CD8-positive, alpha-beta memory T cell (primary cell): Measurements from ENCODE around the gene CASTOR1. TPM values are rescaled to one million over a fixed set of nuclear protein-coding genes. Genes with fewer than 3 reads are reported as not detected.

Experiments used
- CTCF ChIA-PET: fragments of 350-600 bp; sonication (Branson Sonifier 250); formaldehyde crosslinking; loops from one replicate; lab custom pipeline; 2021; ENCODE audit warnings: antibody characterized with exemption; lab: Charles Lee
- POLR2A ChIA-PET: fragments of 350-600 bp; sonication (Branson Sonifier 250); formaldehyde crosslinking; loops from one replicate; lab custom pipeline; 2021; ENCODE audit warnings: antibody characterized with exemption; lab: Charles Lee
- DNase-seq, 5 donors: peaks; one replicate each; pipeline versions ENCODE4 v3.0.0 to v3.0.0-alpha.2; 2020 to 2022; ENCODE audit warnings: mixed read lengths in 1 of 5
- H3K27ac ChIP-seq: one replicate; pipeline ENCODE4 v1.7.0; 2013; ENCODE audit warnings: low read depth, mild to moderate bottlenecking, low read length, moderate library complexity
- H3K27me3 ChIP-seq: 2 replicates; pipeline ENCODE4 v1.7.0; 2013; ENCODE audit warnings: low read length, mild to moderate bottlenecking; ENCODE audit not compliant: insufficient read depth, poor library complexity, severe bottlenecking
- H3K36me3 ChIP-seq: 2 replicates; pipeline ENCODE4 v1.7.0; 2013; ENCODE audit warnings: mild to moderate bottlenecking, low read length, moderate library complexity; ENCODE audit not compliant: insufficient read depth
- H3K4me1 ChIP-seq: 2 replicates; pipeline ENCODE4 v1.7.0; 2013; ENCODE audit warnings: mild to moderate bottlenecking, low read length, moderate library complexity; ENCODE audit not compliant: insufficient read depth
- H3K4me3 ChIP-seq: 2 replicates; pipeline ENCODE4 v1.7.0; 2013; ENCODE audit warnings: mild to moderate bottlenecking, low read length
- H3K9me3 ChIP-seq: 2 replicates; pipeline ENCODE4 v1.7.0; 2013; ENCODE audit warnings: mild to moderate bottlenecking, low read length
- H3K27ac Mint-ChIP-seq, 8 donors: one replicate each; pipeline ENCODE4 v1.8.0; 2020 to 2021; ENCODE audit warnings: mixed read lengths in 8 of 8, mild to moderate bottlenecking in 6 of 8, inconsistent platforms in 3 of 8, moderate library complexity in 3 of 8
- H3K27me3 Mint-ChIP-seq, 2 donors: one replicate each; pipeline ENCODE4 v1.8.0; 2020 to 2021; ENCODE audit warnings: mixed read lengths in 2 of 2, mild to moderate bottlenecking in 1 of 2, moderate library complexity in 1 of 2
- H3K36me3 Mint-ChIP-seq, 3 donors: one replicate each; pipeline ENCODE4 v1.8.0; 2020 to 2021; ENCODE audit warnings: mixed read lengths in 3 of 3, inconsistent platforms in 1 of 3, mild to moderate bottlenecking in 1 of 3
- H3K4me1 Mint-ChIP-seq, 3 donors: one replicate each; pipeline ENCODE4 v1.8.0; 2020 to 2021; ENCODE audit warnings: mixed read lengths in 3 of 3, inconsistent platforms in 1 of 3, mild to moderate bottlenecking in 1 of 3
- H3K4me3 Mint-ChIP-seq, 7 donors: one replicate each; pipeline ENCODE4 v1.8.0; 2020 to 2021; ENCODE audit warnings: mixed read lengths in 7 of 7, mild to moderate bottlenecking in 6 of 7, moderate library complexity in 4 of 7, inconsistent platforms in 2 of 7
- H3K9me3 Mint-ChIP-seq, 5 donors: one replicate each; pipeline ENCODE4 v1.8.0; 2020 to 2022; ENCODE audit warnings: mixed read lengths in 5 of 5, mild to moderate bottlenecking in 3 of 5, moderate library complexity in 2 of 5, inconsistent platforms in 1 of 5
- polyA plus RNA-seq: library from polyadenylated mRNA; unstranded; fragments of 300-500 nt; fragmentation: Illumina TruSeq; gene quantifications from one replicate; pipeline ENCODE4 v1.2.3, GENCODE V29; 2021
- total RNA-seq, 2 experiments: library from RNA; stranded (reverse); gene quantifications; one replicate each; pipeline ENCODE4 v1.2.3, GENCODE V29; 2021

The CASTOR1 gene
- total and polyA plus RNA-seq, 3 experiments from 2014 or later, result 4.0 to 17.8 (median 5.3) TPM

DNA sequence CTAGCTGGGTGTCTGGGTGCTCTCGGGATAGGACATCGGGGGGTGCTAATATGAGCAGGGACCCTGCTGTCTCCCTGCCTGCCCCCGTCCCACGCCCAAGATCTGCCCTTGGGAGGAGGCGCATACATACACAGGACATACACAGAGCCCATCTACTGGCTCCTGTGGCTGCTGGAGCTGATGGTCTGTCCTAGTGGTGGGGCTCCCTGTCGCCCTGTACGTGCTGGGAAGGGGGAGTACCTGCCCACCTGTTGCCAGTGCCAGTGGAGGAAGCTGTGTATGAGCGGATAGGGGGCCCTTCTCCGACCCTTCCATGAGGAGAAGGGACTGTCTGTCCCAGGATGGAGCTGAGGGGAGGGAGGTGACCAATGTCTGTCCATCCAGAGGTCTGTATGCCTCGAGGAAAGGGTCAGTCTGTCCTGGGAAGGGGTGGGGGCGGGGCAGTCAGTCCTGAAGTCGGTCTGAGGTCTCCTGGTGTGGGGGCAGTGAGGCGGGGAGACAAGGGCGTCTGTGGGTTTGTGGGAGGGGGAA, 36.5 kb upstream of the CASTOR1 start:
- Mint-ChIP-seq H3K27me3 (no peaks in the 10 kb centered on the region), H3K4me3 (peak overlapping the region; percentile 86 to 95 (median 91)), H3K4me1 (peaks cover 52 to 61% (median 61%) of the 10 kb centered on the region in 3 donors), H3K27ac (peak overlapping the region; percentile 74 to 92 (median 86)), H3K9me3 (no peaks in the 10 kb centered on the region), H3K36me3 (peaks cover 0 to 40% (median 5%) of the 10 kb centered on the region in 3 donors)
- Histone ChIP-seq H3K4me3 (peak overlapping the region; percentile 86), H3K9me3 (no peaks in the 10 kb centered on the region), H3K36me3 (peaks cover 1% of the 10 kb centered on the region), H3K27me3 (no peaks in the 10 kb centered on the region), H3K27ac (peak overlapping the region; percentile 67), H3K4me1 (peaks cover 61% of the 10 kb centered on the region)
- ChIA-PET CTCF (interaction anchor here (1.9 to 7.6 kb wide), 3 partner anchors 12 to 37 kb away, joined by 7 to 53 read pairs (median 45); partner anchors contain the start of gene CASTOR1), POLR2A (interaction anchor here (0.9 to 7.0 kb wide), 4 partner anchors 9 to 36 kb away, joined by 3 to 71 read pairs (median 36); partner anchors contain the start of genes CASTOR1, CCDC157 and SF3A1)
- no peak for DNase-seq

DNA sequence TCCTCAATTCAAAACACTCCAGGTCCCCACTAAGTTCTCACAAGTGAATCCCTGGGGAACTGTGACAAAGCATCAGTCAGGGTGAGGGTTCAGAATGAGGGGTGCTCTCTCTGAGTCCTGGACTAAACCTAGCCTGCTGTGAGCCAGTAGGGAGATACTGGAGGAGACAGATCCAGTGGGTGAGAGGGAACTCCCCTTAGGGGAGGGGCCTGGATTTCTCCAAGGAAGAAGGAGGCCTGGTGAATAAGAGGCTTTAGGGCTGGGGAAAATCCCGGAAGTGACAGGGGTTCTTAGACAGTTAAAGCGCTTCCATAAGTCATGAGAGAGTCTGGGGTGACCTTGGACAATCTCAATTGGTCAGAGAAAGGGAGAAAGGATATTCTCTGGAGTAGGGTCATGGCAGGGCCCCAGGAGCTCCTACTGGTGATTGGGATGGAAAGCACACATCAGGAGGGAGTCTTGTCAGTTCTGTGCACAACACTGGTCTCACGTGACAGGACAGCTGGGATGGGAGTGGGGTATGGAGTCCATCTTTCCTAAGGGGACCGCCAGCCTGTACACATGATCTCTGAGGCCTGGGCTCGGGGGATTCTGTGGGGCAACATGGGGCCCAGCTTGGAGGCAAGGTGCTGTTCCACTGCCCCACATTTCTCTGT, 35.9 kb upstream of the CASTOR1 start:
- Histone ChIP-seq H3K4me3 (peak overlapping the region; percentile 86), H3K27me3 (no peaks in the 10 kb centered on the region), H3K9me3 (no peaks in the 10 kb centered on the region), H3K4me1 (peaks cover 67% of the 10 kb centered on the region), H3K36me3 (peaks cover 3% of the 10 kb centered on the region), H3K27ac (peak overlapping the region; percentile 67)
- ChIA-PET CTCF (interaction anchor here (0.7 to 7.6 kb wide), 5 partner anchors 12 to 61 kb away, joined by 3 to 53 read pairs (median 7); partner anchors contain the start of genes CASTOR1, CCDC157 and SF3A1), POLR2A (interaction anchor here (0.9 to 7.0 kb wide), 5 partner anchors 8 to 36 kb away, joined by 3 to 71 read pairs (median 26); partner anchors contain the start of genes CASTOR1, CCDC157 and SF3A1)
- DNase-seq, result no peak
- peaks cover 58 to 67% (median 67%) of the 10 kb centered on the region in 3 donors for H3K4me1 Mint-ChIP-seq
- peak overlapping the region; percentile 86 to 95 (median 91) for H3K4me3 Mint-ChIP-seq
- no peaks in the 10 kb centered on the region for H3K27me3 Mint-ChIP-seq
- peaks cover 0 to 41% (median 3%) of the 10 kb centered on the region in 3 donors for H3K36me3 Mint-ChIP-seq
- H3K27ac Mint-ChIP-seq, result peak overlapping the region; percentile 74 to 95 (median 88)
- H3K9me3 Mint-ChIP-seq, result no peaks in the 10 kb centered on the region

DNA sequence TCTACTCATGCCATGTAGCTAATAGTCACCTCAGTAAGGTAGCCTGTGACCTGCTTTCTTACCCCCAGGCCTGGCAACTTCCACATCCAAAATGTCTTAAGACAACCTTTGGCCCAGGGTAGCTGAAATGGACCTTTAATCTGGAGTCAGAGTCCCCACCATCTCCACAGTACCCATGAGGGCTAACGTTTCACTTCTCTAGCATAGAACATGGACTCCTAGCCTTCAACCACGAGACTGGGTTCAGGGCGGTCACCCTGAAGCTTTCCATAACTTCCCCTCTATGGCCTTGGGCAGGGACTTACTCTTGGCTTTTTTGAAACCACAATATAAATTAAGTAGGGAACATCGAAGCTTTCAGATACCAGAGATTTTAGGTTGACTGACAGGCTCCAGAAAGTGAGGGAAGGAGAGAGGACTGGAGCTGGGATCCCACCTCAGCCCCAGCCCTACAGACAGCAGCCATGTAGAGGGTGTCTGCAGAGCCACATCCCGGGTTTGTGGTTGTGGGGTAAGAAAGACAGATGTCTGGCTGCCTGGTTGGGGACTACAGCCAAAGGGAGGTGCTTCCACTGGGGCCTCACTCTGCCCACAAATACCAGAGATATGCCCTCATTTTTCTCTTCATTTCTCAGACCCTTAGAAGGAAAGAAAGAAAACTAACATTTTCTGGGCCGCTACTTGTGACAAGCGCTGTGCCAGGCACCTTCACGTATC, 34.9 kb upstream of the CASTOR1 start:
- Mint-ChIP-seq H3K27me3 (no peaks in the 10 kb centered on the region), H3K36me3 (peaks cover 0 to 47% (median 3%) of the 10 kb centered on the region in 3 donors), H3K9me3 (no peaks in the 10 kb centered on the region), H3K4me1 (peaks cover 68 to 77% (median 77%) of the 10 kb centered on the region in 3 donors), H3K4me3 (peak overlapping the region; percentile 86 to 95 (median 91)), H3K27ac (peak overlapping the region; percentile 36 to 92 (median 83))
- Histone ChIP-seq H3K27me3 (no peaks in the 10 kb centered on the region), H3K9me3 (no peaks in the 10 kb centered on the region), H3K27ac (no peak overlapping the region), H3K4me1 (peaks cover 77% of the 10 kb centered on the region), H3K36me3 (peaks cover 13% of the 10 kb centered on the region), H3K4me3 (peak overlapping the region; percentile 86)
- DNase-seq, result peak in 4 of 5 donors; percentile 27 to 63 (median 52)
- ChIA-PET POLR2A (interaction anchor here (1.0 to 7.0 kb wide), 4 partner anchors 10 to 36 kb away, joined by 4 to 71 read pairs (median 6); partner anchors contain the start of gene CASTOR1), CTCF (interaction anchor here (1.6 to 7.6 kb wide), 3 partner anchors 16 to 62 kb away, joined by 4 to 53 read pairs (median 45); partner anchors contain the start of gene CASTOR1)

DNA sequence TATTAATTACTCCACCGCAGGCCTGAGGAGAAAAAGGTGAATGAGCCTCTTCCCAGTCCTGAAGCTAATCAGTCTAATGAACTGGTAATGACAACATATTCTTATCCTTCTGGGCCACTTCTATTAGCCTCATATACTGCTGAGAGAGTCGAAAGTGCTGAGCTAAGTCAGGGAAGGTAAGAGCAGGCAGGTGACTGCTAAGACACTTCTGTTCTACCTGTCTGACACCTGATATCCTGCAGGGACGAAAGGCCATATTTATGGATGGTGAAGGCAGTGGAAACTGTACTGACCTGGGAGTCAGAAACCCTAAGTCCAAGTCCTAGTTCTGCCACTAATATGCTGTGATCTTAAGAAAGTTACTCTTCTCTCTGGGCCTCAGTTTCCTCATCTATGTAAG, 33.9 kb upstream of the CASTOR1 start:
- H3K9me3 Mint-ChIP-seq, result no peaks in the 10 kb centered on the region
- H3K27ac Mint-ChIP-seq, result peak overlapping the region in 5 of 8 donors; percentile 6 to 85 (median 68)
- ChIA-PET CTCF (interaction anchor here (0.7 to 7.6 kb wide), 3 partner anchors 15 to 113 kb away, joined by 4 to 53 read pairs (median 45); partner anchors contain the start of gene CASTOR1), POLR2A (interaction anchor here (1.0 to 7.0 kb wide), 3 partner anchors 18 to 35 kb away, joined by 4 to 71 read pairs (median 7); partner anchors contain the start of gene CASTOR1)
- Histone ChIP-seq H3K9me3 (no peaks in the 10 kb centered on the region), H3K27me3 (no peaks in the 10 kb centered on the region), H3K27ac (no peak overlapping the region), H3K4me3 (no peak overlapping the region), H3K36me3 (peaks cover 13% of the 10 kb centered on the region), H3K4me1 (peaks cover 87% of the 10 kb centered on the region)
- H3K27me3 Mint-ChIP-seq, result no peaks in the 10 kb centered on the region
- H3K4me1 Mint-ChIP-seq, result peaks cover 77 to 86% (median 86%) of the 10 kb centered on the region in 3 donors
- peak overlapping the region; percentile 33 to 93 (median 90) for H3K4me3 Mint-ChIP-seq
- no peak for DNase-seq
- peaks cover 0 to 51% (median 8%) of the 10 kb centered on the region in 3 donors for H3K36me3 Mint-ChIP-seq

DNA sequence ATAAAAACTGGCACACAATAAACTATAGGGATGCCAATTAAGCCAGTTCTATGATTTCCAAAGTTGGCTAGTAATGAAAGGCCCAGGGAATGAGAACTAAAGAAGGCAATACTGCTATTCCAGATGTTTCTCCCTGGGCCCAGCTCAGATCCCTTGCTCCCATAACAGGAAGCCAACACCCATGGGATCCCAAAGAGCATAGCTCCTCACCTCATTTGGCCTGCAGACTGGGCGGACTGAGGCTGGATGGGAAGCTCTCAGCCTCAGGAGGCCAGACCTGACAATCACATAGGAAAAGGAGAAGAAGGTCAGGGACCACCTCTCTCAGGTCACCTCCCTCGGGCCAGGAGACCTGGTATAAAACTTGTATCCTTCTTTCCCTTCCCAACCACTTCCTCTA, 32.2 kb upstream of the CASTOR1 start:
- peaks cover 94% of the 10 kb centered on the region for H3K4me1 ChIP-seq
- Mint-ChIP-seq H3K27me3 (no peaks in the 10 kb centered on the region), H3K9me3 (no peaks in the 10 kb centered on the region), H3K27ac (peak overlapping the region in 7 of 8 donors; percentile 50 to 81 (median 73)), H3K4me1 (peaks cover 83 to 93% (median 93%) of the 10 kb centered on the region in 3 donors), H3K4me3 (peak overlapping the region in 4 of 7 donors; percentile 20 to 78 (median 24)), H3K36me3 (peaks cover 0 to 61% (median 8%) of the 10 kb centered on the region in 3 donors)
- no peak overlapping the region for H3K27ac ChIP-seq
- no peak overlapping the region for H3K4me3 ChIP-seq
- no peak for DNase-seq
- H3K36me3 ChIP-seq, result peaks cover 13% of the 10 kb centered on the region
- ChIA-PET POLR2A (interaction anchor here (7.0 kb wide), 1 partner anchor 16 kb away, joined by 71 read pairs; no protein-coding TSS in a partner anchor), CTCF (interaction anchor here (1.0 to 6.2 kb wide), 4 partner anchors 11 to 54 kb away, joined by 3 to 53 read pairs (median 4); partner anchors contain the start of gene CASTOR1)
- no peaks in the 10 kb centered on the region for H3K9me3 ChIP-seq
- H3K27me3 ChIP-seq, result no peaks in the 10 kb centered on the region

DNA sequence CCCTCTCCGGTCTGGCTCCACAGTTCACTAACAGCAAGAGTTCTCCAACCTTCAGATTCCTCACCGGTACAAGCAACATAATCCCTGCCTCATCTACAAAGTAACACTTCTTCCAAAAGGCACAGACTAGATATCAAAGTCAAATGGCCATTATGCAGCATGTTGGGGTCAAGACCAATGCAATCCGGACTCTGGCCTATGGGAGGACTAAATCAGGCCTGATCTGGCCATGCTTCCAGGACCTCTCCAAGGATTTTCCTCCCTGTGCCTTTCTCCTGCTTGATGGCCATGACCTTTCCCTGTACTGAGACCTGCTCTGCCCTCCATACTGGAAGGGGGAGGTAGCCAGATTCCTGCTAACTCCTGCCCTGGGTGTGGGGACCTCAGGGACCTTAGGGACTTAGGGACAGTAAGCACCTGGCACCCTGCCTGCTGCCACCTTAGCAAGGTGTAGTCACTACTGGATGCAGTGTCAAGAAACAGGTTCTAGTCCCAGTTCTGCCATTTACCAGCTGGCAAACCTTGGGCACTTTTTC, 30.8 kb upstream of the CASTOR1 start:
- H3K36me3 Mint-ChIP-seq, result peaks cover 0 to 59% (median 10%) of the 10 kb centered on the region in 3 donors
- H3K27me3 Mint-ChIP-seq, result no peaks in the 10 kb centered on the region
- Histone ChIP-seq H3K4me3 (no peak overlapping the region), H3K27ac (no peak overlapping the region), H3K9me3 (no peaks in the 10 kb centered on the region), H3K27me3 (no peaks in the 10 kb centered on the region), H3K4me1 (peaks cover 100% of the 10 kb centered on the region), H3K36me3 (peaks cover 13% of the 10 kb centered on the region)
- no peaks in the 10 kb centered on the region for H3K9me3 Mint-ChIP-seq
- peak overlapping the region in 3 of 7 donors; percentile 34 to 54 (median 38) for H3K4me3 Mint-ChIP-seq
- DNase-seq, result no peak
- H3K4me1 Mint-ChIP-seq, result peaks cover 88 to 95% (median 95%) of the 10 kb centered on the region in 3 donors
- peak overlapping the region in 7 of 8 donors; percentile 73 to 92 (median 79) for H3K27ac Mint-ChIP-seq
- CTCF ChIA-PET, result interaction anchor here (0.9 to 2.2 kb wide), 3 partner anchors 30 to 68 kb away, joined by 3 to 6 read pairs (median 4); no protein-coding TSS in a partner anchor
- POLR2A ChIA-PET, result interaction anchor here (1.0 kb wide), 1 partner anchor 10 kb away, joined by 3 read pairs; no protein-coding TSS in a partner anchor
